ENCODE results near the gene CDH4. TPM values are rescaled to one million over a fixed set of nuclear protein-coding genes. Genes with fewer than 3 reads are reported as not detected.

CDH4 gene
- total and polyA plus RNA-seq, 8 donors, result under 0.01 to 2.2 (median 0.11) TPM; not detected in 2

- DNase-seq, result no peak
- no peak for TF ChIP-seq POLR2A (IDR thresholded peaks at IDR 0.05)
- TF ChIP-seq POLR2AphosphoS5 (IDR thresholded peaks at IDR 0.05), result no peak
- TF ChIP-seq EP300 (IDR thresholded peaks at IDR 0.05), result no peak
- no peak for TF ChIP-seq CTCF (IDR thresholded peaks at IDR 0.05)
- Histone ChIP-seq H3K4me3 (no peak overlapping the region), H3K36me3 (no peaks in the 10 kb centered on the region), H3K27ac (no peak overlapping the region), H3K4me1 (peaks cover 0 to 5% (median 0%) of the 10 kb centered on the region in 4 donors), H3K9me3 (peaks cover 0 to 7% (median 3%) of the 10 kb centered on the region in 4 donors), H3K27me3 (peaks cover 0 to 86% (median 0%) of the 10 kb centered on the region in 3 donors)
- intact Hi-C loops (cut with DNase I; ENCODE audit: low total_unique reads), result no loop called here
These were observed 10.5 kb downstream of the CDH4 start for GRCh38 chr20:61262514-61262913.

DNA sequence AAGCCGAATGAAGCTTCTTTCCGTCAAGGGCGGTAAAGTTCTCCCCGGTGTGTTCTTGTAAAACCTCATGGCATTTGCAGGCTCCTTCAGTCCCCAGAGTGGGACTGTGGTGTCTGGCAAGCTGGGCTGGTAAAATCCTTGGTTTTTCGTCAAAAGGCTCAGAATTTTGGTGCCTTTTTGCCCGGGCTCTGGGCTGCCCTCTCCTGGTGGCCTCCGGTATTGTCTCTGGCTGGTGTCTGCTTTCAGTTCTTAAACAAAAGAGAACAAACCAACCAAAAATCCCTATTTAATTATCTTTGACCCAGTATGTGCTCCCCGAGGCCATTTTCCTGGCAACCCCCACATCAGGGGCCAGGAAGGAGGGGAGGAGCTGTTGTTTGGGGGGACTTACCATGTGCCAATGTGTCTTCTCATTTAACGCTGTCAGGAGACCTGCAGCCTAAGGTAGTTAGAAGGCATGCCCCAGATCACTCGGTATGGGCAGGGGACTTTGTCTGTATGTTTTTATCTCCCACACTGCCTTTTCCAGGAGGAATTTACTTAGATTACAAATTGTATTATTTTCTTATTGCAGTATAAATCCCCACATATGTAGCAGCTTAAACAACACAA is 11.1 kb downstream of the CDH4 start:
- DNase-seq, result peak in 1 of 2 donors; percentile 10
- intact Hi-C loops (cut with DNase I; ENCODE audit: low total_unique reads), result no loop called here
- Histone ChIP-seq H3K27me3 (peaks cover 0 to 88% (median 0%) of the 10 kb centered on the region in 3 donors), H3K4me1 (peaks cover 0 to 5% (median 0%) of the 10 kb centered on the region in 4 donors), H3K4me3 (no peak overlapping the region), H3K36me3 (no peaks in the 10 kb centered on the region), H3K9me3 (peaks cover 0 to 7% (median 3%) of the 10 kb centered on the region in 4 donors), H3K27ac (no peak overlapping the region)
- 35 to 41% (median 40%) methylated on average over 10 of the region's 10 CpGs for WGBS, 5 donors
- peak in 4 of 7 experiments; percentile 37 to 69 (median 50) for TF ChIP-seq CTCF (IDR thresholded peaks at IDR 0.05)
- TF ChIP-seq POLR2AphosphoS5 (IDR thresholded peaks at IDR 0.05), result no peak

DNA sequence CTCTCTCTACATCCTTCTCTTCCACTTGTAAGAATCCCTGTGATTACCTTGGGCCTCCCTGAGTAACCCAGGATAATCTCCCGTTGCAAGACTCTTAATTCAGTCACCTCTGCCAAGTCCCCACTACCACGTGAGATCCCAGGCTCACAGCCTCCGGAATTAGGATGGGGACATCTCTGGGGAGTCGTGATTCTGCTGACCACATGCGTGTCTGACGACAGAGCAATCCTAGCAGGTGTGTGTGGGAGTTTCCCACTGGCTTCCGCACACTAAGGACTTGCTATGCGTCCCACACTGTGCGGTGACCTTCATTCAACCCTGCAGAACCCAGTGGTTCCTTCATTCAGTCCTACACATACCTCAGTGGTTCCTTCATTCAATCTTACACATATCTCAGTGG is 11.9 kb downstream of the CDH4 start:
- no peaks in the 10 kb centered on the region for H3K36me3 ChIP-seq
- H3K27me3 ChIP-seq, result peaks cover 0 to 82% (median 0%) of the 10 kb centered on the region in 3 donors
- peaks cover 0 to 5% (median 0%) of the 10 kb centered on the region in 4 donors for H3K4me1 ChIP-seq
- H3K27ac ChIP-seq, result no peak overlapping the region
- intact Hi-C loops (cut with DNase I; ENCODE audit: low total_unique reads), result no loop called here
- H3K9me3 ChIP-seq, result peaks cover 0 to 7% (median 1%) of the 10 kb centered on the region in 4 donors
- WGBS, 5 donors, result 81 to 86% (median 85%) methylated on average over 9 of the region's 9 CpGs
- DNase-seq, result no peak
- TF ChIP-seq POLR2AphosphoS5 (IDR thresholded peaks at IDR 0.05) (no peak), EP300 (IDR thresholded peaks at IDR 0.05) (no peak)
- H3K4me3 ChIP-seq, result no peak overlapping the region

- intact Hi-C loops (cut with DNase I; ENCODE audit: low total_unique reads), result no loop called here
- WGBS, 5 donors, result 78 to 85% (median 83%) methylated on average over 6 of the region's 6 CpGs
- H3K4me1 ChIP-seq, result peaks cover 0 to 5% (median 0%) of the 10 kb centered on the region in 4 donors
These were observed 15.2 kb downstream of the CDH4 start for GRCh38 chr20:61267241-61267640.

More at GRCh38 chr20:61267241-61267640, 15.2 kb downstream of the CDH4 start:
- Histone ChIP-seq H3K36me3 (no peaks in the 10 kb centered on the region), H3K27ac (no peak overlapping the region), H3K27me3 (peaks cover 0 to 58% (median 0%) of the 10 kb centered on the region in 3 donors), H3K4me3 (no peak overlapping the region), H3K9me3 (no peaks in the 10 kb centered on the region)
- no peak for DNase-seq
- TF ChIP-seq CTCF (IDR thresholded peaks at IDR 0.05) (no peak), POLR2AphosphoS5 (IDR thresholded peaks at IDR 0.05) (no peak), EP300 (IDR thresholded peaks at IDR 0.05) (no peak), POLR2A (IDR thresholded peaks at IDR 0.05) (no peak)
